GM12878 (cell line): ENCODE results near the gene ATP1A1. TPM values are rescaled to one million over a fixed set of nuclear protein-coding genes. Genes with fewer than 3 reads are reported as not detected.

ENCODE experiments used
- ATAC-seq: fragments of 200-7000 bp; cut with Tn5 transposase; 3 replicates; pipeline ENCODE4 v1.9.1; 2020; ENCODE audit warnings: mild to moderate bottlenecking, moderate library complexity
- BruUV-seq: library from RNA; stranded (reverse); fragments of 400-500 nt; replicated peaks from 2 replicates; lab custom pipeline; 2021; lab: Mats Ljungman, UMichigan
- CTCF ChIA-PET: fragments of 300-600 bp; sonication (Branson Sonifier 250); formaldehyde crosslinking; extraction: SDS; loops from one replicate; lab custom pipeline; 2021; ENCODE audit warnings: inconsistent platforms; lab: Yijun Ruan, JAX
- POLR2A ChIA-PET: fragments of 350-600 bp; formaldehyde crosslinking; extraction: SDS; loops from one replicate; lab custom pipeline; 2021; ENCODE audit warnings: inconsistent platforms; lab: Charles Lee
- RAD21 ChIA-PET: fragments of 300-600 bp; sonication (Branson Sonifier 250); formaldehyde crosslinking; loops from one replicate; lab custom pipeline; 2023; ENCODE audit warnings: antibody characterized with exemption; ENCODE audit not compliant: unreplicated experiment; lab: Charles Lee
- SMC1A ChIA-PET: fragments of 300-600 bp; sonication (Branson Sonifier 250); formaldehyde crosslinking; loops from one replicate; lab custom pipeline; 2023; ENCODE audit not compliant: unreplicated experiment, uncharacterized antibody; lab: Charles Lee
- DNase-seq: peaks from one replicate; pipeline ENCODE4 v3.0.0-alpha.2; 2011; ENCODE audit warnings: low read depth, low spot score
- FAIRE-seq: peaks from 3 replicates; lab custom pipeline; 2011; peaks lifted over from hg19 to GRCh38; lab: Jason Lieb, UNC
- H2AFZ ChIP-seq: 2 replicates; pipeline ENCODE4 v1.6.0; 2011; ENCODE audit warnings: low read depth, low read length, control low read depth; ENCODE audit not compliant: control insufficient read depth
- H3K27ac ChIP-seq: 2 replicates; pipeline ENCODE4 v1.5.1; 2011; ENCODE audit warnings: control low read depth; ENCODE audit not compliant: control insufficient read depth, insufficient read depth
- H3K27me3 ChIP-seq, 2 experiments: replicated peaks in 1 of 2; 2 replicates each; pipeline versions ENCODE4 v1.6.0 to v1.6.1; 2011; ENCODE audit warnings: low read length in 1 of 2; ENCODE audit not compliant: control insufficient read depth in 2 of 2, insufficient read depth in 2 of 2
- H3K36me3 ChIP-seq, 2 experiments: 2 replicates each; pipeline ENCODE4 v1.5.1; 2011; ENCODE audit warnings: low read length in 1 of 2; ENCODE audit not compliant: control insufficient read depth in 2 of 2, insufficient read depth in 2 of 2
- H3K4me1 ChIP-seq: 2 replicates; pipeline ENCODE4 v1.6.1; 2011; ENCODE audit warnings: mild to moderate bottlenecking, low read length, moderate library complexity, mixed read lengths; ENCODE audit not compliant: control insufficient read depth, insufficient read depth
- H3K4me2 ChIP-seq: 2 replicates; pipeline ENCODE4 v1.6.0; 2011; ENCODE audit warnings: control low read depth; ENCODE audit not compliant: control insufficient read depth, insufficient read depth
- H3K4me3 ChIP-seq: fragments of 200-600 bp; sonication (generic); 2 replicates; pipeline ENCODE4 v1.5.1; 2016
- H3K79me2 ChIP-seq: 2 replicates; pipeline ENCODE4 v1.6.0; 2011; ENCODE audit warnings: low read length; ENCODE audit not compliant: control insufficient read depth, insufficient read depth
- H3K9ac ChIP-seq: 2 replicates; pipeline ENCODE4 v1.8.0; 2011; ENCODE audit warnings: low read length, control low read depth, mixed read lengths; ENCODE audit not compliant: control insufficient read depth, insufficient read depth
- H3K9me3 ChIP-seq: replicated peaks from 3 replicates; pipeline ENCODE4 v1.5.1; 2011; ENCODE audit warnings: mild to moderate bottlenecking, low read length; ENCODE audit not compliant: control insufficient read depth, insufficient read depth
- H4K20me1 ChIP-seq: 2 replicates; pipeline ENCODE4 v1.6.0; 2011; ENCODE audit not compliant: control insufficient read depth, insufficient read depth
- BACH1 ChIP-seq: fragments of 450-650 bp; IDR thresholded peaks from 2 replicates; pipeline ENCODE4 v1.6.1; 2017; ENCODE audit warnings: mild to moderate bottlenecking, borderline replicate concordance
- FOXK2 ChIP-seq: fragments of 450-650 bp; IDR thresholded peaks from 2 replicates; pipeline ENCODE4 v1.6.1; 2017; ENCODE audit warnings: mild to moderate bottlenecking, moderate library complexity
- IKZF2 ChIP-seq, 2 experiments: fragments of 450-650 bp; IDR thresholded peaks; 2 replicates each; pipeline ENCODE4 v1.6.1; 2017; ENCODE audit warnings: mild to moderate bottlenecking in 2 of 2, moderate library complexity in 2 of 2
- MEF2B ChIP-seq: fragments of 450-650 bp; IDR thresholded peaks from 2 replicates; pipeline ENCODE4 v1.6.1; 2018; ENCODE audit warnings: mild to moderate bottlenecking, moderate library complexity; ENCODE audit not compliant: partially characterized antibody, poor library complexity, severe bottlenecking
- NFYB ChIP-seq: IDR thresholded peaks from 2 replicates; pipeline ENCODE4 v1.6.1; 2011; ENCODE audit warnings: low read depth, mild to moderate bottlenecking, low read length, improper control_type of control experiment, moderate library complexity; ENCODE audit not compliant: insufficient read depth
- NR2F1 ChIP-seq: fragments of 450-650 bp; conservative IDR thresholded peaks from 2 replicates; pipeline ENCODE4 v1.6.1; 2017; ENCODE audit warnings: mild to moderate bottlenecking
- TAF1 ChIP-seq: IDR thresholded peaks from 2 replicates; pipeline ENCODE4 v1.6.1; 2011; ENCODE audit warnings: mild to moderate bottlenecking, low read depth, low read length, borderline replicate concordance
- WRNIP1 ChIP-seq: IDR thresholded peaks from 2 replicates; pipeline ENCODE4 v1.6.1; 2011; ENCODE audit warnings: low read depth, low read length, improper control_type of control experiment, borderline replicate concordance
- WGBS: methylation state at CpG from one replicate; pipeline ENCODE4 v1.1.6; 2016; ENCODE audit warnings: low lambda C conversion rate; ENCODE audit not compliant: insufficient replicate concordance, insufficient coverage; ENCODE audit errors: missing lambda C conversion rate; 5-methylcytosine and 5-hydroxymethylcytosine counted together
- in situ Hi-C: fragments of 300-500 bp; cut with MboI; formaldehyde crosslinking; loops from 9 replicates; pipeline ENCODE4 v1.14.3; 2018; ENCODE audit warnings: mixed read lengths
- intact Hi-C: fragments of 100-400 bp; cut with micrococcal nuclease; formaldehyde crosslinking; loops from one replicate; pipeline ENCODE4 v1.14.2; 2022; ENCODE audit not compliant: unreplicated experiment
- polyA plus RNA-seq, 11 experiments: library from polyadenylated mRNA; depleted of rRNA in 4 of 11; unstranded in 6 of 11; stranded (reverse) in 5 of 11; fragments of >200 nt; fragmentation: Nextera tagmentation in 4 of 11; fragmentation: Illumina TruSeq in 1 of 11; extraction: Ambion mirVana in 4 of 11; extraction: Trizol in 1 of 11; gene quantifications; 1 replicate in 1 of 11; 2 replicates in 10 of 11; pipeline versions ENCODE4 v1.2.1 to v1.2.3, GENCODE V29; 2011 to 2016; ENCODE audit warnings: inconsistent platforms in 2 of 11, missing spikeins in 2 of 11, low read depth in 1 of 11
- total RNA-seq, 4 experiments: library from RNA; depleted of rRNA in 3 of 4; stranded (reverse); fragments of >200 nt in 3 of 4; fragmentation: Illumina TruSeq in 1 of 4; extraction: Trizol in 1 of 4; gene quantifications; 2 replicates each; pipeline versions ENCODE4 v1.2.1 to v1.2.3, GENCODE V29; 2013 to 2021

The ATP1A1 gene
- total and polyA plus RNA-seq, 10 of the 15 experiments (the other 5 are each of a cell fraction or from before 2014, with no cell fraction given), result 113 to 566 (median 313) TPM

GRCh38 chr1:116379674-116380498 is 6.8 kb downstream of the ATP1A1 start:
- RAD21 ChIA-PET, result interaction anchor here (0.8 to 3.7 kb wide), 12 partner anchors 11 to 269 kb away, joined by 3 to 17 read pairs (median 3); no protein-coding TSS in a partner anchor
- SMC1A ChIA-PET, result interaction anchor here (1.0 to 5.5 kb wide), 8 partner anchors 11 to 153 kb away, joined by 3 to 31 read pairs (median 6); no protein-coding TSS in a partner anchor
- BruUV-seq, result no TSS peak
- intact Hi-C loops (loop anchor here (2.0 to 5.0 kb wide), 5 partner anchors 39 to 682 kb away; partner anchors contain the start of gene TTF2), in situ Hi-C loops (loop anchor here (10.0 kb wide), 1 partner anchor 695 kb away; no protein-coding TSS in a partner anchor)
- Histone ChIP-seq H3K79me2 (peaks cover 94% of the 10 kb centered on the region), H3K27ac (peak overlapping the region; percentile 96), H3K9ac (peak overlapping the region; percentile 61), H3K9me3 (no peaks in the 10 kb centered on the region), H2AFZ (no peak overlapping the region), H3K36me3 (peaks cover 2 to 12% of the 10 kb centered on the region in 2 experiments; a peak in 3 of 4 replicates), H3K4me2 (peak overlapping the region; percentile 89), H4K20me1 (no peaks in the 10 kb centered on the region), H3K27me3 (no peaks in the 10 kb centered on the region), H3K4me1 (peaks cover 39% of the 10 kb centered on the region), H3K4me3 (peak overlapping the region; percentile 60; the same call in 1 of the 2 replicates)
- TF ChIP-seq TAF1 (no peak), WRNIP1 (0 out of 2 replicates have a peak, but pooled peaks have one; percentile 80), BACH1 (no peak), IKZF2 (IDR thresholded peaks at IDR 0.05) (no peak), MEF2B (peak; percentile 21), NR2F1 (0 out of 2 replicates have a peak, but pooled peaks have one; percentile 9), NFYB (no peak), FOXK2 (no peak)
- FAIRE-seq, result no peak
- POLR2A ChIA-PET, result interaction anchor here (0.7 to 1.2 kb wide), 3 partner anchors 14 to 270 kb away, joined by 3 to 5 read pairs (median 3); no protein-coding TSS in a partner anchor
- no peak for ATAC-seq
- CTCF ChIA-PET, result interaction anchor here (1.2 to 3.3 kb wide), 3 partner anchors 12 to 241 kb away, joined by 3 to 19 read pairs (median 3); no protein-coding TSS in a partner anchor
- WGBS, result 80% methylated on average over 6 of the region's 6 CpGs
- DNase-seq, result no peak
